ENCODE results near the gene MMP1.

Gene MMP1

DNA sequence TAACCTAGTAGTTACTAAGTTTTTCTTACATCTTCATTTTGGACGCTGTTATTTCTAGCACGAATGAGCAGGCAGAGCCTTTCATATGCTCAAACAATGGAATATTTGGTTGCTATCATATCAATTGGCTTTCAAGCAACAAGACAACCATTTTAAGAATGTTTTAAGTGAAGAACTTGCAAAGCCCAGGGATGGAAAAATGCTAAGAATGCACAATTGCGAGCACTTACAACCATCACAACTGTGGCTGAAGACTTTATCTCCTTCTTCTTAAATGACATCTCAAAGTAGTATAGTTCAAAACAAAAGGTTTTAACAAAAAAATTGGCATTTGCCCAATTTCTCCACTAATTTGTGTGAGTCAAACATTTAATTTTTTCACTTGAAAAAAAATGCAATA, 8.3 kb upstream of the MMP1 start:
- no peak for DNase-seq

DNA sequence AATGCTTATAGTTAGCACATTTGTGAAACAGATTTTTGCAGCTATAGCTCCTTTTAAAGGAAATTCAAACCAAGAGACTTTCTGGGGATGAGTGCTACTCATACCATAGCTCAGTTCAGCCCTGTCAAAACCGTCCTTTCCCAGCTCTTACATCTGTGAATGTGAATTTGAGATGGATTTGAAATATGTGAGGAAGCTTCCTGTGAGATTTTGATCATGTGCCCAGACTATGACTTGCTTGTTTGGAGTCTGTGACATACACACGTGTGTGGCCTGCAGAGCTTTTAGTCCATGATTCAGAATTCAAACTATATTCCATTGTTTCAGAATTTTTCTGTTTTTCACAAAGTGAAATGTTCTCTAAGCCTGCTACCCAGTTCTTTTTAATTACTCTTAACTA, 4.4 kb upstream of the MMP1 start:
- DNase-seq, result no peak

DNA sequence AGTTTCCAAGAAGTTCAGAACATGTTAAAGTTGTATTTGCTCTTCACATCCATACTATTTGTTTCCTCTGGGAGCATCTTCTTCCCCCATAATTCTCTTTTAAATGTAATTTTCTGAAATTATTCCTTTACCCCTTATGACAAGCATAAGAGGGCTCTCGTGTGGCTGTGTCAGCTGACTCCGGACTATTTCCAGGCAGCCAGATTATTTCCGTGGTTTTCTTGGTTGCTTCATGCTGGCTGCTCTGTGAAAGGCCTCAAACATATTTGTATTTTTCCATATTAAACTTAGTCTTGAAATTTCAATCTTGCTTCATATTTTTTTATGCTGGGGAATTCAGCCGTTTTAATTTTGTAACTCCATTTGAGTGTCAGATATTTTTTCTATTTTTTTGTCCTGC, 2.8 kb upstream of the MMP1 start:
- DNase-seq, result no peak

DNA sequence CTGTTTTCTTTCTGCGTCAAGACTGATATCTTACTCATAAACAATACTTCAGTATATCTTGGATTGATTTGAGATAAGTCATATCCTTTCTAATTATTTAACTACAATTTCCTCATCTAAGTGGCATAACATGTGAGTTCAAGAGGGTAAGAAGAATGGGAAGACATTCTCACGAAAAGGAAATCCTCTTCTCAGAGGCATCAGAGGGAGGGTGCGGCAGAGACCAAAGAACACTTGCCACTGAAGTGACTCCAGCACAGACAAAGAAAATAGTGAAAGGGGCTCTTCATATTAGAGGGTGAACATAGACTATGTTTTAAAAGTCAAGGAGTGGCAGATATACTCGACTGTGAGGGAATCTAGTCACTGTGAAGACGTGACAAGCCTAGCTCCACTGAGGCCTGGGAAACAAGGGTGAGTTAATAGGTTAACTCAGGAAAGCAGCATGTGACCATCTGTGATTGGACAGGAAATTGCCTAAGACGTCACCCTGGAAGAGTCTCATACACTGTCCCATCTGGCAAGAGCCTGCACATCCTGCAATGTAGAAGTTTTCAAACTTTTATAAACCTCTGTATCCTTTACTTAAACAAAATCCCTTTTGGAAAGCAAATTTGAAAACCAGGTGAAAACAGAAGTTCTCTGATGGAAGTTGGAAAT, 1.9 kb upstream of the MMP1 start:
- DNase-seq, result no peak

DNA sequence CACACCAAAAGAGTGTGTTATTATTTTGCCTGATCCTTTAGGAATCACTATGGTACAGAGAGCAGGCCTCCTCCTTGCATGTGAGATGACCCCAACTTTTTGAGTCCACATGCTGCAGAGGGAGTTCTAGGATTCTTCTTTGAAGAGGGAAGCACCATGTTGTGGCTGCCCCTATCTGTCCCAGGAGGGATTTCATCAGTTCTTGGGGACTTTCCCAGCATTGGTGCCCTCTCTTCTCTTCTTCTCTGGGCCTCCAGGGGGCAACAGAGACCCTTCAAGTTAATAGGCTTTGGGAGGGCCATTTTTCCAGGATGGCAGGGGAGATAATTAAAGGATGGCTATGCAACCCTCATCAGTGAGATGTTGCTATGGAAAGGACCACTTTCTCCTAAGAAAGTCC, 3.6 kb downstream of the MMP1 start:
- DNase-seq, result no peak

DNA sequence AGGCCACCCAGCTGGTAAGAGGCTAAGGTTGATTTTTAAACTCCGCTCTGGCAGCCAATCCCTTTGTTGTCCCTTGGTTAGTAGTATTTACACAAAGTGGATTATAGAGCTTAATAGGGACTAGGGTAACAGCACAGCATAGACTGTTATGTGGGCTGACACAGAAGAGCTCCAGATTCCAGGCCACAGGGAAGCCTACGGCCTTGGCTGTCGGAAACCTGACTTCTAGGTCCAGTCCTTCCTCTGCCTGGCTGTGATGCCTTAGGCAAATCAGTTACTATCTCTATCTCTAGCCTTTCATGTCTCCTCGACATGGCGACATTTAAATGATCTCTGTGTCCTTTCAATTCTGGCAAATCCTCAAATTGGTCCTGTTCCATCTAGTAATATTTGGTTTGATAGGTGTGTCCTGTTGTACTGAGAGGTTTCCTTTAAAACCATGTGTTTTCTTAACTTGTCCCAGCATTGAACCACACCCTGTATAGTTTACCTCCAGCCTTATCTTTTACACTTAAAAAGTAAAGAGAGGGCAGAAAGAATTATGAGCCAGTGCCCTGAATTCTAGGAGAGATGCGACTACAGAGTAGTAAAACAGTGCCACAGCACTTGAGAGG, 4.2 kb downstream of the MMP1 start:
- no peak for DNase-seq

DNA sequence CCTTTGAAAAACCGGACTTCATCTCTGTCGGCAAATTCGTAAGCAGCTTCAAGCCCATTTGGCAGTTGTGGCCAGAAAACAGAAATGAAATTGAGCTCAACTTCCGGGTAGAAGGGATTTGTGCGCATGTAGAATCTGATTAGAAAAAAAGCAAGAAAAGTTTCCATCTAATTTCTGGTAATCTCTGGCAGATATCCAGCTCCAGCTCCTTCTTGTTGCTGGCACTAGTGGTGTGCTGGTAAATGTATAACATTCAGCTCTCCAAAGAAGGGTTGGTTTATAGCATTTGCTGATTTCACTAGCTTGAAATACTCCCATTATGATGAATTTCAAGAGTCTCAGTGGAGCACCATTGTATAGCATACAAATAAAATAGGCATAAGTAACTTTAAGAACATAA, 5.4 kb downstream of the MMP1 start:
- no peak for DNase-seq

DNA sequence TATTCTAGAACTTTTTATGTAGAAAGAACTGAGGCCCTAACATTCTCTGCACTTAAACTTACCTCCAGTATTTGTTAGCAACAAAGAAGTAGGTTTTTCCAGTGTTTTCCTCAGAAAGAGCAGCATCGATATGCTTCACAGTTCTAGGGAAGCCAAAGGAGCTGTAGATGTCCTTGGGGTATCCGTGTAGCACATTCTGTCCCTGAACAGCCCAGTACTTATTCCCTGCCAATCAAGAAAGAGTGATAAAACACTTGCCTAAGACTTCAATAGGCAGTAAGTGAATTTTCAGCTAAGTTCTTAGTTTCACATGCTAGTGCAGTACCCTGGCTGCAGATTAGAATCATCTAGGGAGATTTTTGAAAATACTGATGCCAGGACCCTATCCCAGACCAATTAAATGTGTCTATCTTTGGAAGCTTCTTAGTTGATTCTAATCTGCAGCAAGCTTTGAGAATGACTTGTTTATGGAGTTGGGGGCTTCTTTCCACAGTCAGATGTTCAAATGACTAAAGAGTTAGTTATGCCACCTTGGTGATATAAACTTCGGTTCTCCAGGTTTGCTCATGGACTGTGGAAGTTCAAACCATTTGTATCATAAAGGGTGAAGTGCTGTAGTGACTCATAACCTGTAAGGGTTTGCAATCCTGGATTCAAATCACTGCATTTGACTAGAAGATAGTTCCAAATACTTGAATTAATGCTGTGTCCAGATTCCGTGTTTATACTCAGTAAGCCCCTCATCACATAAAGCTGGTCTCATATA, 6.5 kb downstream of the MMP1 start:
- DNase-seq, result no peak

DNA sequence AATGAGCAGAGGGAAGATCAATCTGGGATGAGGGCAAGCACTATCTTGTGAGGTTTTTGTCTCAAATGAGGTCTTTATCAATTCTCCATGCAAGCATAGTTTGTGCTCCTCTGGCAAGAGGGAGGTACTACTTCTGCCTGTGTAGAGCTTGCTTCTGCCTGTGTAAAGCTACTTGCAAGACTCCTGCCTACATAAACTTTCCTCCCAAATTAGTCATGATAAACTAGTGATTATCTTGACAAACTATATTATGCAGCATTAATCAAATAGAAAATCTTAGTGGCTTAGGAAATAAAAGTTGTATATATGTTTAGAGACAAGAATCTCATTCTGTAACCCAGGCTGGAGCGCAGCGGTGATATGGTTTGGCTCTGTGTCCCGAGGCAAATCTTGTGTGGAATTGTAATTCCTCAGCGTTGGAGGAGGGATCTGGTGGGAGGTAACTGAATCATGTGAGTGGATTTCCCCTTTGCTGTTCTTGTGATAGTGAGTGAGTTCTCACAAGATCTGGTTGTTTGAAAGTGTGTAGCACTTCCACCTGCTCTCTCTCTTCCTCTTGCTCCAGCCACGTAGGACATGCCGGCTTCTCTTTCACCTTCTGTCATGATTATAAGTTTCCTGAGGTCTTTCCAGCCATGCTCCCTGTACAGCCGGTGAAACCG, 9.5 kb downstream of the MMP1 start:
- no peak for DNase-seq

DNA sequence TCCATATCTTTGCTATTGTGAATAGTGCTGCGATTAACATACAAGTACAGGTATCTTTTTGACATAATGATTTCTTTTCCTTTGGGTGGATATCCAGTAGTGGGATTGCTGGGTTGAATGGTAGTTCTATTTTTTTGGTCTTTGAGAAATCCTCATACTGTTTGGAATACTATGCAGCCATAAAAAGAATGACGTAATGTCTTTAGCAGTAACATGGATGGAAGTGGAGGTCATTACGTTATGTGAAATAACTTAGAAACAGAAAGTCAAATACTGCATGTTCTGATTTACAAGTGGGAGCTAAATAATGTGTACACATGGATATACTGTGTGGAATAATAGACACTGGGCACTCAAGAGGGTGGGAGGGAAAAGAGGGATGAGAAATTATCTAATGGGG, 13.6 kb downstream of the MMP1 start:
- DNase-seq, result no peak

DNA sequence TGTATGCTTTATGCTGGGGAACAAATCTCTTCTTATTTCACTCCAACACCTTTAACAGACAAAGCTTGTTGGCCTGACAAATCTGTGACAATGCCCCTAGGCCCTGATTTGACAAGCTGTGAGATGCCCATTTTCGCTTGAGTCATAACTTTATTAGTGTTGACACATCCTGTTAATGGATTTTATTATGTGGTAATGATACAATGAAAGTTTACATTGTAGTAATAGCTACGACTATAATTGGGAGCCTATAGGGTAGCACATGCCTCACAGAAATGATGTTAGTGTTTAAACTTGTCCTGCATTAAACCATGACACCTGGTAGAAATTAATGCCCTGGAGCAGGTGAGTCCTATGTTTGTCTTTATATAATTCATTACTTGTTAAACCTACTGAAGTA, 14.2 kb downstream of the MMP1 start:
- no peak for DNase-seq

DNA sequence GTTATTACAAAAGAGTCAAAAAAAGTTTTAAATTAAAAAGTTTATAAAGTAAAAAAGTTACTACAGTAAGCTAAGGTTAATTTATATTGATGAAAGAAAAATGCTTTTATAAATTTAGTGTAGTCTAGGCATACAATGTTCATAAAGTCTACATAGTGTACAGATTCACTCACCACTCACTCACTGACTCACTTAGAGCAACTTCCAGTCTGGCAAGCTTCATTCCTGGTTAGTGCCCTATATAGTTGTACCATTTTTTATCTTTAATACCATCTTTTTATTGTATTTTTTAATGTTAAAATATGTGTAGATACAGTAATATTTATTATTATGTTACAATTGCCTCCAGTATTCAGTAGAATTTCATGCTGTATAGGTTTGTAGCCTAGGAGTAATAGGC, 14.9 kb downstream of the MMP1 start:
- no peak for DNase-seq

DNA sequence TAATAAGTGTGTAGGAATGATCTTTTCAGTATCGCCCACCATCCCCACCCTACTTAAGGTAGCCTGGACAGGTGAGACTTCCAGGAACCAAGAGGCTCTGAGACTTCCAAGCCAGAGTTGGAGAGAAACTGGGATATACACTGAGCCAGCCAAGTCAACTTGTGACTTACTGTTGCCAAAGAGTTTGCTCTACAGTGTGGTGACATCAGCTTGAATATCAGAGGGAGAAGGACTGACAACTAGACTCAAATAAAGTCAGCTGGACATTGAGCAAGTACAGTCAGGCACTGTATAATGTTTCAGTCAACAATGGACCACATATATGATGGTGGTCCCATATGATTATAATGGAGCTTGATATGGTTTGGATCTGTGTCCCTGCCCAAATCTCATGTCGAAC, 16.3 kb downstream of the MMP1 start:
- no peak for DNase-seq

DNA sequence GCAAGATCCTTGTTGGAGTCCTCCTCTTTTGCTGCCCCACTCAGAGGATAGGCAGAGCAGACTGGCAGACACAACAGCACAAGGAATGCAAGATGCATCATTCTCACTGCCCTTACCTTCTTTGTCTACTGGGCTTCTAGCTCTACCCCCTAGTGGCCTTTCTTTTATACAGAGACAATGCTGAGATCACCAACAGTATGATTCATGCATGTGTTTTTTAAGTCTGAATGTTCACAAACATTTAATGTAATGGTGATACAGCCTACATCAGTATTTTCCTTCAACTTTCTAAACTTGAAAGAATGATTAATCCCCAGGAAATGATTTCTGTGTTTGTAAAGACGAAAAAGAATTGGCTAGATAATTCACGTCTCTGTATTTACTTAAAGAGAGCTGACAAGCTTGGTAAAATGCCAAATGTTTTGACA, 17.5 kb downstream of the MMP1 start, which contains the start of gene MMP10:
TSS of gene MMP10 (minus strand) at position 138 of the 428 bp plus-strand sequence. CDS start at position 101, 37 bp downstream.
- DNase-seq, result no peak

DNA sequence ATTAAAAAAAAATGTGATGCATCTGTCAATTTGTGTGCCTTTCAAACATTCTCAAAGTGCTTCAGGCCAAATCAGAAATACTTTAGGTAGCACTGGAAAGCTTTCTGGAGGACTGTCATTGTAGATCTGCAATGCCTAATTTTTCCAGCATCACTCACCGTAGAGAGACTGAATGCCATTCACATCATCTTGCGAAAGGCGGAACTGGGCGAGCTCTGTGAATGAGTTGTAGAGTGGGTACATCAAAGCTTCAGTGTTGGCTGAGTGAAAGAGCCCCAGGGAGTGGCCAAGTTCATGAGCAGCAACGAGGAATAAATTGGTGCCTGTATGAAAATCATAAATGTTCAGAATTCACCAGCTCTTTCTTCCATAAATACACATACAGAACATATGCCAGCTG, 21.5 kb downstream of the MMP1 start:
- no peak for DNase-seq

DNA sequence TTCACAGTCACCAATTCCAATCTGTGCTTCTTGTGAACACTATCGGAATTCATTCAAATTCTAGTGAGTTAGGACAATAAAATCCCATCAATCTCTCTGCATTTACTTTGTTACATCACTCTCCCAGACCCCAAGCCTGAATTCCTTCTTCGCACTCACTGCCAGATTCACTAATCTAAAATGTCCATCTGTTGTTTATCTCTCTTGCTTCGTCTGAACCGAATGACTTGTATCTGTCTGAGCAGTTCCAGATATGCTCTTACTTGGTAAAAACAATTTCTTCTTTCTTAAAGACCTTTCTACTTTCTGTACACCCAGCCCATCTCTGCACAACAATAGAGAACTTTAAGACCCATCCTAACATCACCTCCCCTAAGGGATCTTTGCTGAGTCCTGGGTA, 24.6 kb downstream of the MMP1 start:
- DNase-seq, result no peak

DNA sequence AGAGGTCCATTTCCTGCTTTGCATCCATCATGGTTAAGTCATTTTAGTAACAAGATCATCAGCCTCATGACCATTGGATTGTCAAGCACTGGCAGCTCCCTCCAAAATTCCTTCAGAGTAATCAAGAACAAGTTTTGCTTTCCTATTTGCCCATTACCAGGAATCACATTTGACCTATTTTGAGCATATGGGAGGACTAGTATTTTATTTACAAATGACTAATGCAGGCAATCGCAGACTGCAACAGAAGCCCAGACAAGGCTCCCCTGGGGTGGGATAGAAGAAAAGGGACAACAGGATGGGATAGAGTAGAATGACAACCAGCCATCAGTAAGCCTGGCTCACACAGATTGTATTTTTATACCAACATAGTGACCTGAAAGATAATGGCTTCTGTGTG, 26.6 kb downstream of the MMP1 start:
- DNase-seq, result no peak

DNA sequence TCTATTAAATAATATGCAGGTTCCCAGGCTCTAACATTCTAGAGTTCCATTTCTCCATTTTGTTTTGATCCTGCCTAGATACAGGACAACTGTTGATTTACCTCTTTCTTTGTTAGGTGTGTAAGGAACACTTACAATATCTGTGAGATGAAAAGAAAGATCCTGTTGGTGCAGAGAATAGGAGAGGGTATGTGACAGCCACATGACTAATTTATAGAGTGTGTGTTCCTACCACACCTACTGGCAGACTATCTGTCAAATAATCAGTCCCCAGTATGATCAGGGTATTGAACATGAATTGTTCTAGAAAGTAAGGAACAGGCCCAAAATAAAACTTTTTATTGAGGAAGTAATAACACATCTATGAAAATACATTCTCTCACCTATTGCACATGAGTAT, 27.8 kb downstream of the MMP1 start:
- no peak for DNase-seq

DNA sequence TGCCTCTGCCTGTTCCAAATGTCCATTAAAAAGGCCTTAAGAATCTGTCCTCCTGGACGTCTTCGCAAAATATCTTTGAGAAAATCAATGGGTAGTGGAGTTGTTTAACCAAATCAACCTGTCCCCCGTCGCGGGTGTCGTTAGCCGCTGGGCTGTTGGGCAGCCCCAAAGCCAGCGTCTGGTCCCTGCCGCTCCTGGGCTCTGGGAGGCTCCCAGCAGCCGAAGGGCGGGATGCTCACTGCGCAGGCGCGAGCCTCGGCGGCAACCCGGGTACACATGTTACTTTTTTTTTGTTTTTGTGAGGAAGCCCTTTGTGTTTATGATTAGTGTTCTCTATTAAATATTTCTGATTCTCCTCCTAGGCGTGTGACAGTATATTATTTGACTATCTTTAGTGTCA, 30.2 kb downstream of the MMP1 start:
- no peak for DNase-seq

DNA sequence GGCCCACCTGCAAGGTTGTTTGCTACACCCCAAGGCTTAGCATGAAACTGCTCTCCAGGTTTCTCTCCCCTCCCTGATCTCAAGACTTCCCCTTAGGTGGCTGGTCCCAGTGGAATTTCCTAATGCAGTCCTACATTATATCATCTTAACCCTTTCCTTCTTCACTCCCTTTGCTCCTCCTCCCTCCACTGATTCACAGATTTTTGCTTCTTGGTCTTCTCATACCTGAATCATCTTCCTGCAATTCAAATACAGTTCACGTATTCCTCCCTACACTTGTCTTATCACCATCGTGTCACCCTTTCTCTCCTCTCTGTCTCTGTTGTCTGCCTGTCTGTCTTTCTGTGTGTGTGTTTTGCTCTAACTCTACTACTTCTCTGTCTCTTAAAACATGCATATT, 34.5 kb downstream of the MMP1 start:
- no peak for DNase-seq

DNA sequence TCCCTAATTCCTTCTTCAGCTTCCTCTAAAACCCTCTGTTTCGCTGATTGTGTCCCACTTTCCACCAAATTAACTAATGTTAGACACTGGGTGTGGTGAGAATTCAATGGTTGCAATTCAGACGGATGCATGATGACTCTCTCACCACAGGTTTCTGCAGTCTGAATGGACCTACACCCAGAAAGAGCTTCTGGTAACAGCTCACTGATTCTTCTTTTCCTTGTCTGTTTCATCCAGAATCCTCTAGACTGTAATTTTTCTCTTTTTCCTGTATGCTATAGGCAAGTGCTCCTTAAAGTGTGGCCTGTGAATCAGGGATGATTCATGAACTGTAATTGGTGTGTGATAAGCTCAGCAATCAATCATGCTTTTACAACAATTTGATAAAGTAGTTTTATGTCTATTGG, 35.6 kb downstream of the MMP1 start:
- no peak for DNase-seq

DNA sequence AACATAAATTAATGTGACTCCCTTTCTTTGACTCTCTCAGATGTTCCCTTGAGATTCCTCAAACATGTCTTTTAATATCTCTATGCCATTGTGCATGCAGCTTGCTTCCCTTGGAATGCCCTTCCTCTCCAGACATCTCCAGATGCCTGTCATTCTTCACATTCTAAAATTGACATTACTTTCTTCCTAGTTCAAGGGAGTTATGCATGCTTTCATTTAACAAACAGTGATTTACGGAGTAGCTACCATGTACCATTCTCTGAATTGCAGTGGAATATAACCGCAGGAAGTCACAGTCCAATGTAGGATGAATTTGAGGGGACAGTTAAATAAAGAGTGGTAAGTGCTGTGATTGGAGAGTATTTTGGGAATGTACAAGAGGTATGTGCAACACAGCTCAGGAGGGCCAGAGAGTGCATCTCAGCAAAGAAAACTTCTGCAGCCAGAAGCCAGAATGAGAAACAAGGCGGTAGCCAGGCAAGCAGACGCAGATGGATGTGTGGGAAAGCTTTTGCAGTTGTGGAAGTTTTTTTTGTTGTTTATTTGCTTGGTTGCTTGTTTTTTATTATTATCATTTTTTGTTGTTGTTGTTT, 36.2 kb downstream of the MMP1 start:
- no peak for DNase-seq

DNA sequence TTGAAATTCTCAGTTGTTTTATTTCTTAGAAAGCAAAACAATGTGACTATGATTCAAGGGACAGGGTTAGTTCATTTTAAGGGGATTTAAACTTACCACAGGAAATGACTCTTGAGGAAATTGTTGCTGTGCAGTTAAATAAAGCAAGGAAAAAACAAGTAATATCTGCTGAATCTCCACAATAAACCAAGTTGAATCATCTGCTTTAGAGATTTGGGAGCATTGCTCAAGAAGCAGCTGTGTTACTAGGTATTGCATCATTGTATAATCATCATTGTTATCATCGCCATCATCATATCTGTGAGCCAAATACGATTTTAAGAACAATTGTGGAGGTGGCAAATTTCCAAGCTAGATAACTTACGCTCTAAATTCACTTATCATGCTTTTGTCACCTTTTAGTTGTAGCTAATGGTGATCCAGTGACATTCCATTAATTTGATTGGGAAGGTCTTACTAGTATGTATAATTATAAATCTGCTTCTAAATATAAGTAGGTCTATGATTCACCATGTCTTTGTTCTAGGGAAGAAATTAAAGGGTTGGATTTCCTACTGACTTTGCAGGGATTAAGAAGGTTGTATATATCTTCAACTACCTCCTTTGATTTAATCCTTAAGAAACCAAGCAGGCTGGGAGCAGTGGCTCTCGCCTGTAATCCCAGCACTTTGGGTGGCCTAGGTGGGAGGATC, 37.5 kb downstream of the MMP1 start:
- no peak for DNase-seq

Data from CD4-positive, alpha-beta T cell treated with Interleukin-17A for 4 hours (primary cell).